Heart left ventricle (tissue), 16 donors: Measurements from ENCODE around the gene MTCH1. TPM values are rescaled to one million over a fixed set of nuclear protein-coding genes. Genes with fewer than 3 reads are reported as not detected.

Source experiments
- ATAC-seq, 4 donors: fragments of 200-7000 bp; cut with Tn5 transposase; one replicate each; pipeline ENCODE4 v1.9.1; 2020 to 2022; ENCODE audit warnings: moderate library complexity in 4 of 4, mild to moderate bottlenecking in 3 of 4, moderate number of reproducible peaks in 1 of 4
- DNase-seq, 5 donors: peaks; one replicate each; pipeline ENCODE4 v3.0.0-alpha.2; 2020
- H3K27ac ChIP-seq, 12 donors: fragments of 200-600 bp; sonication (generic) in 4 of 12; one replicate each; pipeline versions ENCODE4 v1.5.0 to v1.8.0; 2016 to 2022; ENCODE audit warnings: mild to moderate bottlenecking in 2 of 12
- H3K27me3 ChIP-seq, 9 donors: fragments of 200-600 bp; sonication (generic) in 2 of 9; one replicate each; pipeline versions ENCODE4 v1.5.1 to v1.8.0; 2016 to 2022; ENCODE audit warnings: mild to moderate bottlenecking in 3 of 9
- H3K36me3 ChIP-seq, 9 donors: fragments of 200-600 bp; sonication (generic) in 2 of 9; one replicate each; pipeline versions ENCODE4 v1.5.0 to v1.8.0; 2018 to 2022; ENCODE audit warnings: mild to moderate bottlenecking in 2 of 9
- H3K4me1 ChIP-seq, 12 donors: fragments of 200-600 bp; sonication (generic) in 4 of 12; one replicate each; pipeline versions ENCODE4 v1.5.0 to v1.8.0; 2016 to 2022; ENCODE audit warnings: mild to moderate bottlenecking in 3 of 12
- H3K4me3 ChIP-seq, 12 donors: fragments of 200-600 bp; sonication (generic) in 4 of 12; one replicate each; pipeline versions ENCODE4 v1.5.0 to v1.8.0; 2017 to 2022; ENCODE audit warnings: mild to moderate bottlenecking in 9 of 12, moderate library complexity in 4 of 12
- H3K9me3 ChIP-seq, 12 donors: fragments of 200-600 bp; sonication (generic) in 4 of 12; one replicate each; pipeline versions ENCODE4 v1.5.0 to v1.8.0; 2016 to 2022; ENCODE audit warnings: mild to moderate bottlenecking in 1 of 12
- CTCF ChIP-seq, 12 donors: fragments of 200-600 bp; sonication (generic) in 4 of 12; IDR thresholded peaks; one replicate each; pipeline versions ENCODE4 v1.5.0 to v1.8.0; 2018 to 2022; ENCODE audit warnings: antibody characterized with exemption in 12 of 12, mild to moderate bottlenecking in 5 of 12
- POLR2A ChIP-seq, 2 donors: fragments of 450-650 bp; IDR thresholded peaks; one replicate each; pipeline ENCODE4 v1.6.1; 2017; ENCODE audit warnings: antibody characterized with exemption in 2 of 2, mild to moderate bottlenecking in 2 of 2, moderate library complexity in 2 of 2
- WGBS, 4 donors: extraction: QIAGEN DNeasy Blood & Tissue Kit in 2 of 4; methylation state at CpG; one replicate each; pipeline versions ENCODE4 v1.1.5 to v1.1.7; 2013 to 2018; 5-methylcytosine and 5-hydroxymethylcytosine counted together
- intact Hi-C, 10 donors: fragments of 100-400 bp; cut with DNase I; formaldehyde crosslinking; loops; one replicate each; pipeline versions ENCODE4 v1.11.1 to v1.14.2; 2022
- polyA plus RNA-seq, 2 donors: library from polyadenylated mRNA; stranded (reverse); fragments of 200-250 nt; gene quantifications; one replicate each; pipeline ENCODE4 v1.2.3, GENCODE V29; 2013
- total RNA-seq, 9 donors: library from RNA; depleted of rRNA in 2 of 9; stranded (reverse); fragments of >200 nt in 2 of 9; fragmentation: NEBNext Ultra II Directional in 3 of 9; extraction: Animal tissue kit (Norgen Biotek cat#: 25700) in 3 of 9; gene quantifications; one replicate each; pipeline versions ENCODE4 v1.1.0 to v1.2.4, GENCODE V29; 2016 to 2023
- donor health status: ischemic (EF 13 %, LVEDD 7.1; RV severe dilation, severe dysfunction).
- donor health status: healthy with polysubstance abuse.
- donor health status: DM: no; HTN: yes; CAD: no.
- donor health status: DM: no; HTN: no; CAD: no.
- donor health status: ischemic (EF 25% LVEDD 6.9; RV normal size, moderate dysfunction).
- donor health status: ischemic (EF 25% LVEDD 5.7; RV mildly dilated, moderate dysfunction).
- donor health status: healthy.
- donor health status: DM: yes; HTN: yes; CAD: no.
- donor health status: ischemic (EF 35%, LVEDD 5.7; RV mildly dilated, moderate dysfunction).
- donor health status: nonischemic (EF 11% LVEDD 7.7; RV severe dilation, severe dysfunction).
- donor health status: DM: yes; HTN: yes; CAD: no.
- donor health status: PGD.
- donor health status: ischemic (EF 29% LVEDD 5.4; RV normal size, mild dysfunction).
- donor health status: nonischemic (EF 23%, LVEDD 6.1; RV moderate dilation, normal function).

MTCH1 gene
- total and polyA plus RNA-seq, 11 donors: 104 to 367 (median 193) TPM

GRCh38 chr6:36989264-36989663 is 3.3 kb upstream of the MTCH1 start:
- TF ChIP-seq POLR2A (IDR thresholded peaks at IDR 0.05): no peak
- TF ChIP-seq CTCF (IDR thresholded peaks at IDR 0.05): no peak
- Histone ChIP-seq H3K27me3 (no peaks in the 10 kb centered on the region), H3K4me3 (no peak overlapping the region), H3K9me3 (no peaks in the 10 kb centered on the region), H3K36me3 (no peaks in the 10 kb centered on the region), H3K27ac (no peak overlapping the region), H3K4me1 (peaks cover 0 to 21% (median 15%) of the 10 kb centered on the region in 12 donors)
- no peak for DNase-seq
- intact Hi-C loops: loop anchor here in 7 of 10 donors (5.0 to 10.0 kb wide), 4 partner anchors 102 to 438 kb away; partner anchors contain the start of gene C6orf89 (in 2 of the 7)
- 82 to 90% (median 83%) methylated on average over 6 of the region's 6 CpGs for WGBS, 4 donors
- ATAC-seq: no peak

GRCh38 chr6:36986704-36987047 is 680 bp upstream of the MTCH1 start:
- H3K27me3 ChIP-seq: no peaks in the 10 kb centered on the region
- H3K4me3 ChIP-seq: peak overlapping the region; percentile 91 to 100 (median 98)
- ATAC-seq (peak in 1 of 4 donors; percentile 19), DNase-seq (no peak)
- H3K36me3 ChIP-seq: peaks cover 0 to 6% (median 0%) of the 10 kb centered on the region in 9 donors
- no peaks in the 10 kb centered on the region for H3K9me3 ChIP-seq
- H3K27ac ChIP-seq: peak overlapping the region; percentile 89 to 100 (median 98)
- no peak for TF ChIP-seq POLR2A (IDR thresholded peaks at IDR 0.05)
- no peak for TF ChIP-seq CTCF (IDR thresholded peaks at IDR 0.05)
- intact Hi-C loops: loop anchor here in 7 of 10 donors (2.0 to 10.0 kb wide), 6 partner anchors 32 to 441 kb away; partner anchors contain the start of gene C6orf89 (in 3 of the 7)
- peaks cover 5 to 45% (median 40%) of the 10 kb centered on the region in 12 donors for H3K4me1 ChIP-seq
- 1 to 7% (median 4%) methylated on average over 8 of the region's 8 CpGs for WGBS, 4 donors

- Histone ChIP-seq H3K4me3 (peak overlapping the region; percentile 91 to 100 (median 98)), H3K27me3 (no peaks in the 10 kb centered on the region), H3K4me1 (peaks cover 8 to 58% (median 52%) of the 10 kb centered on the region in 12 donors), H3K9me3 (no peaks in the 10 kb centered on the region), H3K36me3 (peaks cover 0 to 14% (median 3%) of the 10 kb centered on the region in 9 donors), H3K27ac (peak overlapping the region; percentile 89 to 100 (median 98))
- 0 to 1% (median 0%) methylated on average over 15 of the region's 15 CpGs for WGBS, 4 donors
- ATAC-seq: no peak
- no peak for DNase-seq
- intact Hi-C loops: loop anchor here in 7 of 10 donors (2.0 to 10.0 kb wide), 5 partner anchors 33 to 442 kb away; partner anchors contain the start of gene C6orf89 (in 2 of the 7)
- TF ChIP-seq CTCF (IDR thresholded peaks at IDR 0.05) (no peak), POLR2A (IDR thresholded peaks at IDR 0.05) (no peak)
These were observed 584 bp downstream of the MTCH1 start for GRCh38 chr6:36985417-36985807.

- WGBS, 4 donors: 4 to 5% (median 5%) methylated on average over 19 of the region's 19 CpGs
- intact Hi-C loops: loop anchor here in 9 of 10 donors (2.0 to 10.0 kb wide), 6 partner anchors 33 to 443 kb away; partner anchors contain the start of gene C6orf89 (in 4 of the 9)
- TF ChIP-seq POLR2A (IDR thresholded peaks at IDR 0.05) (no peak), CTCF (IDR thresholded peaks at IDR 0.05) (no peak)
- ATAC-seq (peak in 3 of 4 donors; percentile 11 to 49 (median 45)), DNase-seq (peak in 3 of 5 donors; percentile 69 to 81 (median 76))
- Histone ChIP-seq H3K27me3 (no peaks in the 10 kb centered on the region), H3K27ac (peak overlapping the region; percentile 89 to 100 (median 98)), H3K4me3 (peak overlapping the region; percentile 91 to 100 (median 98)), H3K36me3 (peaks cover 0 to 18% (median 3%) of the 10 kb centered on the region in 9 donors), H3K9me3 (no peaks in the 10 kb centered on the region), H3K4me1 (peaks cover 8 to 64% (median 58%) of the 10 kb centered on the region in 12 donors)
These were observed 1.2 kb downstream of the MTCH1 start for GRCh38 chr6:36984581-36985416.
